Raji (cell line): ENCODE data around the gene FARS2.

Experiments
- POLR2A ChIP-seq: IDR thresholded peaks from 2 replicates; pipeline ENCODE4 v1.6.1; 2011; ENCODE audit warnings: low read depth, low read length, control low read depth; ENCODE audit not compliant: insufficient read depth

Gene FARS2

DNA sequence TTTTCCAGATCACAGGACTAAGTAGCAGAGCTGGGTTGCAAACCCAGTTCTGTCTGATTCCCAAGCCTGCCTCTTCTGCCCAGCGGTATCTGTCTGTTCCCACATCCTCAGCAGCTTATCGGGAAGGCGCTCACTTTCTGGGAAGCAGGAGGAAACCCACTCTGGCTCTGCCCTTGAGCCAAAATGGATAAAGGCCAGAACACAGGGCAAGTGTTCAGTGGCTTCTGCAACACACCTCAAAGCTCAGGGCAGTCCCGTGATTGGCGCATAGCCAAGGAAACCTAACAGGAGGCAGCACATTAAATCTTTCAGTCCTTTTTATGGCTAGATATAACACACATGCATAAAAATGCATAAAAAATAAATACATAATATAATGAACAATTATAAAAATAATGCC, 483.2 kb downstream of the FARS2 start:
- no peak for TF ChIP-seq POLR2A

DNA sequence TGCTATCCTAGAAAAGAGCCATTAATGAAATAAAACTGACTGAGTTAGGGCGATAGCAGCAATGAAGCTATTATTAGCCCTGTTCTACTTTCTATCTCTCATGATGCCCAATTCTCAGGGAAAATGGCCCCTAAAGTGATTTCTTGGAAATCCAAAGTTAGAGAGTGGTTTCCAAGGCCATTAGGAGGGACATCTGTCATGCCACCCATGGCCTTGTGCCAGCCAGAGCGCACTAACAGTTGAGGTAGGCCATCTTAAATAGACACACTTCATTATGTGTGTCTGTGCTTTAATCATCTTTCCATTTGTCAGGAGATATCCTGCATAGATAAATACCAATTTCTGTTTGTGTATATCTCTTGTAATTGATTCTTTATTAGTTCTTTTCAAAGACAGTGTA, 483.8 kb downstream of the FARS2 start:
- no peak for TF ChIP-seq POLR2A

GRCh38 chr6:5746053-5746758, 484.9 kb downstream of the FARS2 start:
- no peak for TF ChIP-seq POLR2A

- TF ChIP-seq POLR2A: no peak
Observed at GRCh38 chr6:5746759-5747130, 485.4 kb downstream of the FARS2 start.

DNA sequence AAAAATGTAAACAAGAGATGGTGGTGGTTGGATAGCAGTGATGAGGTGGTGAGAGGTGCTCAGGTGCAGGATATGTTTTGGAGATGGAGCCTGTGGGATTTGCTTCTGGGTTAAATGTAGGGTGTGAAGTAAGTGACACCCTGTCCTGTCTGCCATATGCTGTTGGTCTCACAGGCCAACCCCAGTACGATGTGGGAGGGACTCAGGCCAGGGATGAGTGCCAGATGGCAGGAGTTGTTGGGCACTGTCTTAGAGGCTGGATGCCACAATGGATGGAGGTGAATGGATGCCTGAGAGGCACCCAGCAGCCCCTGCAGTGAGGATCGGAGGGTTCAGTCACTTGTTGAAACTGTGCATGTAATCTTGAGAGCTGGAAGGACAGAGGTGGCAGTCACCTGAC, 486.1 kb downstream of the FARS2 start:
- no peak for TF ChIP-seq POLR2A

DNA sequence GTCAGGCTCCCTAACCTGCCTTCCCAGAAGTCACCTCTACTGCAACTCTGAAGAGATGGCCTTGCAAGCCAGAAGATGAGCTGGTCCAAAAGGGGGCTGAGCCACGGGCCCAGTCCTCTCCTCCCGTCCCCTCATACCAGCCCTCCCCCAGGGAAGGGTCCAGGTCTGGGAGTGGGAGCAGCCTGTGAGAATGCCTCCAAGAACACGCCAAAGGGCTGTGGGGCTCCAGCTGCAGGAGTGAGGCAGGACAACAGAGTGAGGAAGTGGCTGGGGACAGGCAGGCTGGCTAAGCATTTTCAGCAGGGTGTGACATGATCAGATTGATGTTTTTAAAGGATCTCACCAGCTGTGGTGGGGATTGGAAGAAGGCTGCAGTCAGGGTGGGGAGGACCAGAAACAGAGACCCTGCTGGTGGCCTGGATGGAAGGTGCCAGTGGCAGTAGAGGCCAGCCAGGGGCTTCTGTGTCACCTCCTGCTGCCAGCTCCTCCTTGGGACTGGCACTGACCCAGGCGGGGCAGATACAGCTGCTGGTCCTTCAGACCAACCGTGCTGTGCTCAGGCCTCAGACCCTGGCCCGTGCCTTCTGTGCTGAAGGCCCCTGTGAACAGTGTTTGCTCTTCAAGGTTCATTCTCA, 487.8 kb downstream of the FARS2 start:
- TF ChIP-seq POLR2A: no peak

DNA sequence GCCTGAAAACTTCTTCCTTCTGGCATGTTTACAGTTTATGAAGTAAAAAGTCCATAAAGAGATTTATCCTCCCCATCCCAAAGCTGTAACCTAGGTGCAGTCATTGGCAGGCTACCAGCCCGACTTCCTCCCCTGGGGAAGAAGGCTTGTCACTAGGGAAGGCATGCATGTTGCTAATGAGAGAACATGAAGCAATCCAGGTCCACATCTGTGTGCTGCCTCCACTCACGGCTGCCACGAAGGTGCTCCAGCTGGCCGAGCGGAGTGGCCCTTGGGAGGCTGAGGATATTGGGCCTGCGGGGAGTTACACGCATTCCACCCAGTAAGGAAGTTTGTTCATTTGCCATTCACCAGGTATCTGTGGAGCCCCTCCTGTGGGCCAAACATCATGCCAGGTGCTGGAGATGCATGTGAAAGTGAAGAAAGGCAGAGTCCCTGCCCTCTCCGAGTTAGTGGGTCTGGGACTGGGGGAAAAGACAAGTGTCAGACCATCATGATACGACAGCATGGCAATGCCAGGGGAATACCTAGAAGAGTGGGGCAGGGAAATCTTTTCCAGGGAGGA, 488.4 kb downstream of the FARS2 start:
- no peak for TF ChIP-seq POLR2A

GRCh38 chr6:5751525-5752390, 490.4 kb downstream of the FARS2 start:
- no peak for TF ChIP-seq POLR2A

GRCh38 chr6:5752391-5752680, 491.0 kb downstream of the FARS2 start:
- TF ChIP-seq POLR2A: no peak

DNA sequence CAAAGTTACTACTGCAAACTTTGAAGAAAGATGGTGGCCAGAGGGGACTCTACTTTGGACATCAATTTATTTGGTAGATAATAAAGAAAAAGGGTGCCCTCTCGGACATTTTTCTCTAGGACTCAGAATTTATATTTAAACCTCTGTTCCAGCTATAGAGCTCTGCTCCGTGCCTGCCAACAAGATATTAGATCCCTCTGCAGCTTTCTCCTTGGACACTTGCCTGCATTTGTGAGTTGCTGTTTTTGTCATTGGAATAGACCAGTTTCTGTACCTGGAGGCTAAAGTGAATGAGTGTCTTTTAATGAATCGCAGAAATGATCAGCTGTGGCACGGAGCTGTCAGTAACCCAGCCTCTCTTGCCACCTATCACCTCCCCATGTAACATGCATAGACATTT, 491.9 kb downstream of the FARS2 start:
- TF ChIP-seq POLR2A: no peak

DNA sequence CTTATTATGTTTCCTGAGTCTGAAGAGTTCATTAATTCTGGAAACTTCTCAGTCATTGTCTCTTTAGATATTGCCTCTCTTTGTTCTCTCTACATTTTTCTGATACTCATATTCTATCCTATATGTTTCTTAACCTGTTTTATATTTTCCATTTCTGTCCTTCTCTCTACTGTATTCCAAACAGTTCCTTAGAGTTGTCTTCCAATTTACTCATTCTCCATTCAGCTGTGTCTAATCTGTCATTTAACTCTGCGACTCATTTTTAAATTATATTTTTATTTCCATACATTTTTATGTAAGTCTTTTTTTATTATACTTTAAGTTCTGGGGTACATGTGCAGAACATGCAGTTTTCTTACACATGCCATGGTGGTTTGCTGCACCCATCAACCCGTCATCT, 493.6 kb downstream of the FARS2 start:
- no peak for TF ChIP-seq POLR2A

- TF ChIP-seq POLR2A: no peak
Observed at GRCh38 chr6:5759571-5759970, 498.3 kb downstream of the FARS2 start.

DNA sequence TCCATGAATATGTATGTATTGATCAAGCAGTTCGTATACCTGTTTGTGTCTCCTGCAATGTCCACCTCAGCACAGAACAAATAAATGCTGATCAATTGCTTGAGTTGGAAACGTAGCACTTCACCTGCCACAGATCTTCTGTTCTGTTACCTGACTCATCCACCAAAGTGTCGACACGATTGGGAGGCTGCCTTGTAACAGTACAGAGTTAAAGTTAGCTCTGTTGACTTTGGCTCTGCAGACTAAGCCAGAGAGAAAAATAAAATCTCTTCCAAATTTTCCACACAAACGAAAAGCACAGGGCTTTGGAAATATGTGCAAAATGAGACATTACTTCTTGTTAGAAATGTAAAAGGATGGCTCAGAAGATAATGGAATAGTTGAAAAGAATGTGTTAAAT, 500.1 kb downstream of the FARS2 start:
- no peak for TF ChIP-seq POLR2A

DNA sequence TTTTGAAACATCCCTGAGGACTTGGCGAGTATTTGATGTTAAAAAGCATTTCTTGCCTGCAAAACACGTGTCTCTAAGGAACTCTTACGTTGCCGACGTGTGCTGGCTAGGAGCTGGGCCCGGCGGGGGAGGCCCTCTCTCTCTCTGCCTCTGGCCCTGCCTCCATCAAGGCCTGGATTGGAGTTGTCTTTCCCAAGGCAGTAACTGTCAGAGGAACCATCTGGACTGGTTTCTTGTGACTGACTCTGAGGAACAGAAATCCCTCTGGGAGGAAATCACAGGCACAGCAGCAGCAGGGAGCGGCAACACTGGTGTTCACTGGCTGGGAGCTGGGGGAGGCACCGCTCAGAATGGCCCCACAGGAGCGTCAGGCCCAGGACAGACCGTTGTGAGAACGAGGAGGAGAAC, 501.3 kb downstream of the FARS2 start:
- no peak for TF ChIP-seq POLR2A

DNA sequence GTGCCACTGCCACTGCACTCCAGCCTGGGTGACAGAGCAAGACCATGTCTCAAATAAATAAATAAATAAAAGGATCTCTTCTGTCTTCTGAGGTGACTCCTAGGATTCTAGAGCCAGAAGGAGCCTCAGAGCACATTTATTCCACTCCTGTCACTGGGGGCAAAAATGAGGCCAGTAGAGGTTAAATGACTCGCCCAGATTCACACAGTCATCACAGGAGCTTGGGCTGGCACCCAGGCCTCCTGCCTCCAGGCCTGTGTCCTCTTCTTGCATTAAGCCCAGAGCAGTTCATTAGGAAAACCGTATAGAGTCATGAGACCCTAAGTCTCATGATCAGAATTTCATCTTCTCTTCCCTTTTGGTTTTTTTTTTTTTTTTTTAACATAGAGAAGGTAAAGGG, 502.1 kb downstream of the FARS2 start:
- no peak for TF ChIP-seq POLR2A

DNA sequence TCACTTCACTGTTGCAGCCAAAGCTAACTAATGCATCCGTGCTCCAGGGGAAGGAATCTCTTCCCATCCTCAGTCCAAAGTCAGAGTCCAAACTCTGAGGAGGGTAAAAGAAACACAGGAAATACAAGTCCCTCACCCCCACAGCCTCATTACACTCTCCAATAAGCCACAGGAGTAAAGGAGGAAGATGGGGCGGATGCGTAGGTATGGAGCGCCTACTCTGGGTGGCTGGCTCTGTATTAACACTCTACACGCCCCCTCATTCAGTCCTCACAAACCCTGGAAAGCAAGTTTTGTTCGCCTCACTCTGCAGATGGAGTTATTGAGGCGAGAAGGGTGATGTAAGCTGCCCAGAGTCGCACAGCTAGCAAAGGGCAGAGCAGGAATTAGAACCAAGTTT, 502.6 kb downstream of the FARS2 start:
- no peak for TF ChIP-seq POLR2A

GRCh38 chr6:5764401-5764955, 503.2 kb downstream of the FARS2 start:
- TF ChIP-seq POLR2A: no peak
